HG02885 (cell line): ENCODE measurements around the gene SPANXB1.
"Not testable (repeated sequence)": the region's sequence is repeated elsewhere in the genome, so short reads cannot be mapped to it uniquely, and the experiment has no call there.

Experiments used
- ATAC-seq: cut with Tn5 transposase; IDR thresholded peaks from one replicate; pipeline ENCODE4 v1.9.1; 2021; ENCODE audit warnings: mild to moderate bottlenecking; ENCODE audit not compliant: unreplicated experiment, poor library complexity

SPANXB1 gene, protein sequence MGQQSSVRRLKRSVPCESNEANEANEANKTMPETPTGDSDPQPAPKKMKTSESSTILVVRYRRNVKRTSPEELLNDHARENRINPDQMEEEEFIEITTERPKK

DNA sequence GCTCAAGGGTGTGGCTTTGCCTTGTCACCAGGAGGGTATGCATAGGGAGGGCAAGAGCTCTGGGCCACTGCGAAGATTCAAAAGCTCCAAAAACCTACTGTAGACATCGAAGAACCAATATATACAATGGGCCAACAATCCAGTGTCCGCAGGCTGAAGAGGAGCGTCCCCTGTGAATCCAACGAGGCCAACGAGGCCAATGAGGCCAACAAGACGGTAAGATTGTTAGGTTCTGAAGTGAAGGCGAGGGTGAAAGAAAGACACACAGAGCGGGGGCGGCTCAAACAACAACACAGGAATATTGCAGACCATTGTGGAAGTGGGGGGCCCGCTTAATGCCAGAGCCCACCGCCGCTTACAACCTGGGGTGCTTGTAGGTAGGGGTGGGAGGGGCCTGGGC, at the start of gene SPANXB1:
Gene SPANXB1, plus strand, starts transcription at position 27 of the 400 bp plus-strand sequence. Its CDS starts 100 bp downstream, at position 127.
- ATAC-seq: not testable (repeated sequence)

DNA sequence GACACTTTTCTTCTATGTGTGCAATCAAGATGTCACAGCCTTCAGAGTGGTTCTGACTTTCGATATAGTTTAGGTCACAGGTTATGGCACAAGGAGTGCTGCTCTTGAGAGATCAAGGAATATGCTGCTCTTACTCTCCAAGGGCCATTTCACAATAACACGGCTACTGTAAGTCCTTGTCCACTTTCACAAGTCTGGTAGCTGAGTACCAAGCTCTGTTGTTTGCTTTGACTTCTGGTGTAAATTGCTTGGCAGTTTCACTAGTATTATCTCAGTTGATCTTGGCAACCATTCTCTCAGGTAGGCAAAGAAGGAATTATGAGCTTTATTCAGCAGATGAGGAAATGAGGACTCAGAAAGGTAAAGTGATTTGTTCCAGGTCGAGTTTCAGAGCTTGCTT, 35.4 kb upstream of the SPANXB1 start:
- no peak for ATAC-seq

DNA sequence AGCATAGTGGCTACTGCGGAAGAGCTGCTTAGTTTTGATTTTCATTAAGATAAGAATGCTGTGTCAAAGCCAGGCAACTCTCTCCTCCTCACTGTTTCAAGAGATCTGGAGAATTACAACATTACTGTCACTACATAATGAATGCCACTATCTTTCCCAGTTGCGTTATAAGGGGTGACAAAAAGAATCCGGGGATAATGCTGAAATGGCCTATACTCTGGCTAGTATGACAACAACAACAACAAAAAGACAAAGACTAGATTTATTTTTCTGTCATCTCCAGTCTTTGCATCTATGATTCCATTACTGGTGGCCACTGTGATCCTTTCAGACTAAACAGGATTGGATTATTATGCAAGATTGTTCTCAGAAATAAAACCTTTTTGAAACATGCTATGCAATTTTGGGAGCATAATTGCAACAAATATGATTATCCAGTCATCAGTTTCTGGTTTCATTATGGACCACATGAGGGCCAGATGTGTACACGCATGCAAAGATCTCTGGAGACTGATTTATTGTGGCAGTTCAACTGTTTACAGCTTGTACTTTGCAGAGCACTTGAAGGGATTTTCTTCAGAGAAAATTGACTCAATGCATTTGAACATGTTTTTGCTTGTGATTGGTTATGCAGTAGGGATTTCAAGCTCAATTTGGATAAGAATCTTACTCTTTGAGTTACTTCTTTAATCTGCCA, 31.1 kb upstream of the SPANXB1 start:
- no peak for ATAC-seq

DNA sequence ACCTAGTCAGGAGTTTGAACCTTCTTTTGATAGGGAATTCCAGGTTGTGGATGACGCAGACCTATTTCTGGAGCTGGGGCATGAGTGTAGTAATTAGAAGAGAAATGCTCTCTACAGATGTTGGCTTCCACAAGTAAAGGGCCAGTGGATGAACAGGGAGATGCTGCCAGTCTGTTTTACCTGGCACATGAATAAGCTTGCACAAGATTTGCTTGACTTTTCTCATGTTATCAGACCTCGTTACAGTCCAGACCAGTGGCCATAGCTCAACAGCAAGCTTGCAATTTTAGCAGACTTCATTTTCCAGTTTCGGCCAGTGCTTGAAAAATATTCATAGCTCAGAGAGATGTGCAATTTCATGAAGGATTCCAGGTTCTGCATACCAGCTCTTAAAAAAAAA, 26.9 kb upstream of the SPANXB1 start:
- ATAC-seq: no peak

DNA sequence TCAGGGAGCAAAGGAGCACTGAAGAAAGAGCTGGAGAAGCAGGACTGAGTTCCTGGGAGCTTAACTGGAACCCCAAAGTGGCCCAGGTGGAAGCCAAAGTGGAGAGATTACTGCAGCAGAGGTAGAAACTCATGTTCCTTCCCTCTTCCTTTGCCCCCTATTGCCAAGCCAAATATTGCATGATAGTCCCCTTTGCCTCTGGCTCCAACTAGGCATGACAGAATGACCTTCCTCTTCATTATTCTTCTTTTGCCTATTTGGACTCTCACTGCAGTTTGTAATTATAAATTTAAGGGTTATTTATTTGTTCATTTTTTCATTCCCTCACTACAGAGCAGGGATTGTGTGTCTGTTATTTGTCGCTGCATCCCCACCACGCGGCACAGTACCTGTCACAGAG, 22.1 kb upstream of the SPANXB1 start:
- no peak for ATAC-seq

DNA sequence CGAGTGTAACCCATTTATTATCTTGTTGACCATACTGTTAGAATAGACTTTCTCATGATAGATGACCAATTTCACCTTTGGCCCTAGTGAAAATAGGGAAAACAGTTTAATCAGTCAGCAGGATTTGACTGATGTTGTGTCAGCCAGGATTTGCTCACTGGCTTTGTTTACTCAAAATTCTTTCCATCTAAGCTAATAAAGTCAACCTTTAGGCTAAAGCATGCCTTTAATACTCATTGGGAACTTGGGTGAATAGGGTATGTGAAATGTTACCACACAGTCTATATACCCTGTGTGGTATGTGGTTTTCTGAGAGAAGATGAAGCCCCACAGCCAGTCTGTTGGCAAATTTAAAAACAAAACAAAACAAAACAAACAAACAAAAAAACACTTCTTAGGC, 18.7 kb upstream of the SPANXB1 start:
- ATAC-seq: no peak

DNA sequence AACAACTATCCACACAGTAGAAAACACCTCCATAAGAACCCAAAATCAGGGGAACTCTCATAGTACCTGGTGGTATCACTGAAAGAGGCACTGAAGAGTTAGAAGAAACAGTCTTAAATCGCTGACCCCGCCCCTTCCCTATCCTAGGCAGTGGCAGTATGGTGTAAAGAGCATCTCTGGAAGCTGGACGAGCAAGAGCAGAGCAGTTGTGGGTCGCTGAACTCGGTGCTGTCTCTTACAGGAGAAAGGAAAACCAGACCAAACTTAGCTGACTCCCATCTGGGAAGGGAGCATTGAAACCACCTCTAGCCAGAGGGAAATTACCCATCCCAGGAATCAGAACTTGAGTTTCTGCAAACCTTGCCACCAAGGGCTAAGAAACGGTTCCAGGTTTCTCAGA, 2.8 kb downstream of the SPANXB1 start:
- ATAC-seq: not testable (repeated sequence)

DNA sequence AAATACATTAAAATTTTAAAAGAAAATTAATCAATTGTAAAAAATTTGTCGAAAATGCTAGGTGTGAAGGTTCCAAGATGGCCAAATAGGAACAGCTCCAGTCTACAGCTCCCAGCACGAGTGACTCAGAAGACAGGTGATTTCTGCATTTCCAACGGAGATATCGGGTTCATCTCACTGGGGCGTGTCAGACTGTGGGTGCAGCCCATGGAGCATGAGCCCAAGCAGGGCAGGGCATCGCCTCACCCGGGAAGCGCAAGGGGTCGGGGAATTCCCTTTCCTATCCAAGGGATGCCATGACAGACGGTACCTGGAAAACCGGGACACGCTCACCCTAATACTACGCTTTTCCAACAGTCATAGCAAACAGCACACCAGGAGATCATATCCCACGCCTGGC, 41.9 kb downstream of the SPANXB1 start:
- ATAC-seq: not testable (repeated sequence)

DNA sequence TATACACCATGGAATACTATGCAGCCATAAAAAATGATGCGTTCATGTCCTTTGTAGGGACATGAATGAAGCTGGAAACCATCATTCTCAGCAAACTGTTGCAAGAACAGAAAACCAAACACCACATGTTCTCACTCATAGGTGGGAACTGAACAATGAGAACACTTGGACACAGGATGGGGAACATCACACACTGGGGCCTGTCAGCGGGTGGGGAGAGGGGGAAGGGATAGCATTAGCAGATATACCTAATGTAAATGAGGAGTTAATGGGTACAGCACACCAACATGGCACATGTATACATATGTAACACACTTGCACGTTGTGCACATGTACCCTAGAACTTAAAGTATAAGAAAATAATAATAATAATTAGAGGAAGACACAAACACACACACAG, 47.5 kb downstream of the SPANXB1 start:
- ATAC-seq: not testable (repeated sequence)

DNA sequence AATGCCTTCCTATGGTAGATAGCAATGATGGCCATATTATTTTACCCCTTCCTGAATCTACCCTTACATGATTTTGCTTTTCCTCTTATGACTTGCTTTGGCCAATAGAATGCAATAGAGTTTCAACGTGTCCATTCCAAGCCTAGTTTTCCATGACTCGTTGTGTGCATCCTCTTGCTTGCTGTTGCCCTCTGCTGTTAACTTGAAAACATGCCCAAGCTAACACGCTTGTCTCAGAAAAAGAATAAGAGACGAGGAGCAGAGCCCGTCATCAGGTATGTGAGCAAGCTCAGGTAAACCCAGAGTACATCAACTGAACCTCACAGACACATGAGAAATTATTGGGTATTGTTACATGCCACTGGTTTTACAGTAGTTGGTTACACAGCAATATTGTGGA, 49.7 kb downstream of the SPANXB1 start:
- ATAC-seq: not testable (repeated sequence)
